Naive thymus-derived CD4-positive, alpha-beta T cell (primary cell): ENCODE measurements around the gene UBE2L6. TPM values are rescaled to one million over a fixed set of nuclear protein-coding genes. Genes with fewer than 3 reads are reported as not detected.

Experiments used
- ATAC-seq: fragments of 150-1000 bp; cut with Tn5 transposase; 2 replicates; pipeline ENCODE4 v1.10.0; 2021; ENCODE audit warnings: mild to moderate bottlenecking, moderate library complexity
- CTCF ChIA-PET: fragments of 350-600 bp; sonication (Branson Sonifier 250); formaldehyde crosslinking; loops from one replicate; lab custom pipeline; 2021; ENCODE audit warnings: antibody characterized with exemption; lab: Charles Lee
- POLR2A ChIA-PET: fragments of 350-600 bp; sonication (Branson Sonifier 250); formaldehyde crosslinking; loops from one replicate; lab custom pipeline; 2021; ENCODE audit warnings: antibody characterized with exemption, inconsistent platforms; lab: Charles Lee
- DNase-seq, 9 donors: peaks; one replicate each; pipeline versions ENCODE4 v3.0.0 to v3.0.0-alpha.2; 2020 to 2022; ENCODE audit warnings: mixed read lengths in 1 of 9
- H3K27ac ChIP-seq: one replicate; pipeline ENCODE4 v1.7.0; 2013; ENCODE audit warnings: mild to moderate bottlenecking, low read depth, low read length, moderate library complexity
- H3K27me3 ChIP-seq, 2 donors: one replicate each; pipeline ENCODE4 v1.7.0; 2013; ENCODE audit warnings: low read length in 2 of 2, mild to moderate bottlenecking in 2 of 2, moderate library complexity in 2 of 2; ENCODE audit not compliant: control insufficient read depth in 2 of 2, insufficient read depth in 2 of 2
- H3K36me3 ChIP-seq, 3 experiments: 1 replicate in 2 of 3; 2 replicates in 1 of 3; pipeline ENCODE4 v1.7.0; 2013; ENCODE audit warnings: low read length in 3 of 3, mild to moderate bottlenecking in 3 of 3, moderate library complexity in 1 of 3; ENCODE audit not compliant: insufficient read depth in 3 of 3, control insufficient read depth in 2 of 3
- H3K4me1 ChIP-seq, 2 donors: one replicate each; pipeline ENCODE4 v1.7.0; 2013; ENCODE audit warnings: low read length in 2 of 2, mild to moderate bottlenecking in 2 of 2, moderate library complexity in 1 of 2; ENCODE audit not compliant: control insufficient read depth in 2 of 2, insufficient read depth in 2 of 2
- H3K4me3 ChIP-seq: 2 replicates; pipeline ENCODE4 v1.7.0; 2013; ENCODE audit warnings: mild to moderate bottlenecking, low read length
- H3K9me3 ChIP-seq, 3 experiments: 1 replicate in 2 of 3; 2 replicates in 1 of 3; pipeline ENCODE4 v1.7.0; 2013; ENCODE audit warnings: low read length in 3 of 3; ENCODE audit not compliant: control insufficient read depth in 2 of 3
- H3K27ac Mint-ChIP-seq, 9 donors: one replicate each; pipeline ENCODE4 v1.8.0; 2020 to 2022; ENCODE audit warnings: mixed read lengths in 9 of 9, mild to moderate bottlenecking in 8 of 9, moderate library complexity in 5 of 9, inconsistent platforms in 2 of 9
- H3K27me3 Mint-ChIP-seq, 5 donors: one replicate each; pipeline ENCODE4 v1.8.0; 2021 to 2022; ENCODE audit warnings: mixed read lengths in 5 of 5, mild to moderate bottlenecking in 1 of 5
- H3K36me3 Mint-ChIP-seq, 5 donors: one replicate each; pipeline ENCODE4 v1.8.0; 2020 to 2022; ENCODE audit warnings: mixed read lengths in 5 of 5, mild to moderate bottlenecking in 3 of 5, inconsistent platforms in 1 of 5
- H3K4me1 Mint-ChIP-seq, 7 donors: one replicate each; pipeline ENCODE4 v1.8.0; 2020 to 2022; ENCODE audit warnings: mixed read lengths in 7 of 7, mild to moderate bottlenecking in 3 of 7, inconsistent platforms in 1 of 7
- H3K4me3 Mint-ChIP-seq, 10 donors: one replicate each; pipeline ENCODE4 v1.8.0; 2020 to 2022; ENCODE audit warnings: mild to moderate bottlenecking in 10 of 10, mixed read lengths in 10 of 10, moderate library complexity in 6 of 10, inconsistent platforms in 2 of 10
- H3K9me3 Mint-ChIP-seq, 11 donors: one replicate each; pipeline ENCODE4 v1.8.0; 2020 to 2022; ENCODE audit warnings: mixed read lengths in 11 of 11, mild to moderate bottlenecking in 4 of 11, inconsistent platforms in 1 of 11, moderate library complexity in 1 of 11
- intact Hi-C, 2 donors: fragments of 100-400 bp; cut with micrococcal nuclease; formaldehyde crosslinking; loops; one replicate each; pipeline ENCODE4 v1.15.1; 2023
- polyA plus RNA-seq, 2 donors: library from polyadenylated mRNA; unstranded; fragments of 300-500 nt; fragmentation: Illumina TruSeq; gene quantifications; one replicate each; pipeline ENCODE4 v1.2.3, GENCODE V29; 2021
- total RNA-seq, 6 experiments: library from RNA in 5 of 6; stranded (reverse) in 5 of 6; gene quantifications; 1 replicate in 5 of 6; 2 replicates in 1 of 6; pipeline ENCODE4 v1.2.3 and lab custom pipeline; 2021 to 2026

The UBE2L6 gene
- 100 to 1,000 TPM in 1 of 5 experiments, 10 to 100 TPM in 4; 51.1 to 326 (median 64.2) TPM for total RNA-seq
- polyA plus RNA-seq, result 100 to 1,000 TPM; 236 to 238 TPM
- 44.3 reads per million, percentile 68 among the genes with 10 or more reads in this experiment for total RNA-seq (lab: John Stamatoyannopoulos, UW)

- ChIA-PET POLR2A (interaction anchor here (0.7 to 1.9 kb wide), 15 partner anchors 13 to 233 kb away, joined by 3 to 13 read pairs (median 4); partner anchors contain the start of genes MED19, SELENOH, SLC43A1 and TIMM10), CTCF (interaction anchor here (0.6 to 6.3 kb wide), 18 partner anchors 9 to 958 kb away, joined by 3 to 86 read pairs (median 6); no protein-coding TSS in a partner anchor)
- H3K27ac ChIP-seq, result peak within 1 kb of the TSS; percentile 97
- intact Hi-C loops, result loop anchor here (1.0 to 10.0 kb wide), 18 partner anchors 36 to 1577 kb away; partner anchors contain the start of genes CLP1 (in 2 of the 2), FAM111A (in 1 of the 2), MED19 (in 1 of the 2) and SELENOH (in 1 of the 2)
- peak within 1 kb of the TSS; percentile 99 for H3K4me3 ChIP-seq
- Mint-ChIP-seq H3K36me3 (peaks cover 4 to 18% (median 5%) of the 10 kb centered on the region in 5 donors), H3K27ac (peak within 1 kb of the TSS; percentile 95 to 100 (median 98)), H3K4me1 (peaks cover 37 to 65% (median 50%) of the 10 kb centered on the region in 7 donors), H3K4me3 (peak within 1 kb of the TSS; percentile 92 to 100 (median 99)), H3K9me3 (no peaks in the 10 kb centered on the region), H3K27me3 (no peaks in the 10 kb centered on the region)
- ATAC-seq (peak; percentile 90), DNase-seq (peak; percentile 51 to 74 (median 67))
- H3K36me3 ChIP-seq, result peaks cover 0 to 12% (median 0%) of the 10 kb centered on the region in 3 experiments
- peaks cover 9 to 17% of the 10 kb centered on the region in 2 donors for H3K4me1 ChIP-seq
- no peaks in the 10 kb centered on the region for H3K27me3 ChIP-seq
- no peaks in the 10 kb centered on the region for H3K9me3 ChIP-seq
Observed at GRCh38 chr11:57567515-57568329, at the start of gene UBE2L6. Gene UBE2L6, minus strand, starts transcription at chr11:57567672. Its CDS starts 61 bp downstream, at chr11:57567611.

GRCh38 chr11:57616595-57616994 is 49.1 kb upstream of the UBE2L6 start:
- no peak overlapping the region for H3K4me3 Mint-ChIP-seq
- Histone ChIP-seq H3K4me3 (no peak overlapping the region), H3K4me1 (no peaks in the 10 kb centered on the region), H3K36me3 (no peaks in the 10 kb centered on the region), H3K27ac (no peak overlapping the region), H3K27me3 (no peaks in the 10 kb centered on the region), H3K9me3 (peaks cover 0 to 13% (median 0%) of the 10 kb centered on the region in 3 experiments)
- no peaks in the 10 kb centered on the region for H3K4me1 Mint-ChIP-seq
- intact Hi-C loops, result no loop called here
- ATAC-seq (no peak), DNase-seq (no peak)
- peaks cover 0 to 25% (median 6%) of the 10 kb centered on the region in 11 donors for H3K9me3 Mint-ChIP-seq
- H3K27ac Mint-ChIP-seq, result no peak overlapping the region
- ChIA-PET CTCF (no interaction called here), POLR2A (no interaction called here)
- no peaks in the 10 kb centered on the region for H3K36me3 Mint-ChIP-seq
- peaks cover 6 to 9% (median 7%) of the 10 kb centered on the region in 5 donors for H3K27me3 Mint-ChIP-seq

- no peak for ATAC-seq
- Histone ChIP-seq H3K9me3 (peaks cover 0 to 10% (median 0%) of the 10 kb centered on the region in 3 experiments), H3K4me3 (no peak overlapping the region), H3K36me3 (no peaks in the 10 kb centered on the region), H3K27me3 (no peaks in the 10 kb centered on the region), H3K27ac (no peak overlapping the region), H3K4me1 (no peaks in the 10 kb centered on the region)
- CTCF ChIA-PET, result no interaction called here
- intact Hi-C loops, result no loop called here
- no peak overlapping the region for H3K27ac Mint-ChIP-seq
- POLR2A ChIA-PET, result no interaction called here
- H3K4me1 Mint-ChIP-seq, result no peaks in the 10 kb centered on the region
- peaks cover 6 to 14% (median 7%) of the 10 kb centered on the region in 5 donors for H3K27me3 Mint-ChIP-seq
- no peak for DNase-seq
- no peaks in the 10 kb centered on the region for H3K36me3 Mint-ChIP-seq
- H3K9me3 Mint-ChIP-seq, result peaks cover 0 to 12% (median 4%) of the 10 kb centered on the region in 11 donors
- no peak overlapping the region for H3K4me3 Mint-ChIP-seq
Observed at GRCh38 chr11:57615308-57615707, 47.8 kb upstream of the UBE2L6 start.

GRCh38 chr11:57614234-57614772 is 46.8 kb upstream of the UBE2L6 start:
- intact Hi-C loops, result no loop called here
- Histone ChIP-seq H3K36me3 (no peaks in the 10 kb centered on the region), H3K9me3 (peaks cover 0 to 2% (median 0%) of the 10 kb centered on the region in 3 experiments), H3K4me1 (no peaks in the 10 kb centered on the region), H3K27me3 (no peaks in the 10 kb centered on the region), H3K4me3 (no peak overlapping the region), H3K27ac (no peak overlapping the region)
- H3K27ac Mint-ChIP-seq, result no peak overlapping the region
- no peaks in the 10 kb centered on the region for H3K4me1 Mint-ChIP-seq
- DNase-seq (no peak), ATAC-seq (no peak)
- peaks cover 6 to 14% (median 7%) of the 10 kb centered on the region in 5 donors for H3K27me3 Mint-ChIP-seq
- ChIA-PET POLR2A (no interaction called here), CTCF (no interaction called here)
- H3K36me3 Mint-ChIP-seq, result no peaks in the 10 kb centered on the region
- no peak overlapping the region for H3K4me3 Mint-ChIP-seq
- H3K9me3 Mint-ChIP-seq, result peaks cover 0 to 3% (median 2%) of the 10 kb centered on the region in 11 donors

- no peaks in the 10 kb centered on the region for H3K9me3 ChIP-seq
- Mint-ChIP-seq H3K4me1 (no peaks in the 10 kb centered on the region), H3K9me3 (peaks cover 0 to 2% (median 0%) of the 10 kb centered on the region in 11 donors), H3K27me3 (peaks cover 0 to 22% (median 6%) of the 10 kb centered on the region in 5 donors), H3K27ac (no peak overlapping the region), H3K36me3 (no peaks in the 10 kb centered on the region), H3K4me3 (no peak overlapping the region)
- DNase-seq (no peak), ATAC-seq (no peak)
- H3K27ac ChIP-seq, result no peak overlapping the region
- no peaks in the 10 kb centered on the region for H3K4me1 ChIP-seq
- CTCF ChIA-PET, result no interaction called here
- no peak overlapping the region for H3K4me3 ChIP-seq
- intact Hi-C loops, result no loop called here
- POLR2A ChIA-PET, result no interaction called here
- no peaks in the 10 kb centered on the region for H3K36me3 ChIP-seq
- H3K27me3 ChIP-seq, result no peaks in the 10 kb centered on the region
Observed at GRCh38 chr11:57610170-57610569, 42.7 kb upstream of the UBE2L6 start.

- Histone ChIP-seq H3K9me3 (no peaks in the 10 kb centered on the region), H3K36me3 (no peaks in the 10 kb centered on the region), H3K4me1 (no peaks in the 10 kb centered on the region), H3K27ac (no peak overlapping the region), H3K4me3 (no peak overlapping the region), H3K27me3 (no peaks in the 10 kb centered on the region)
- ChIA-PET POLR2A (interaction anchor here (0.7 to 1.1 kb wide), 3 partner anchors 8 to 35 kb away, joined by 3 read pairs; no protein-coding TSS in a partner anchor), CTCF (interaction anchor here (0.6 kb wide), 1 partner anchor 23 kb away, joined by 5 read pairs; no protein-coding TSS in a partner anchor)
- intact Hi-C loops, result no loop called here
- peaks cover 0 to 2% (median 0%) of the 10 kb centered on the region in 11 donors for H3K9me3 Mint-ChIP-seq
- no peak for ATAC-seq
- no peaks in the 10 kb centered on the region for H3K36me3 Mint-ChIP-seq
- no peak for DNase-seq
- no peak overlapping the region for H3K4me3 Mint-ChIP-seq
- H3K27me3 Mint-ChIP-seq, result peaks cover 4 to 24% (median 12%) of the 10 kb centered on the region in 5 donors
- no peak overlapping the region for H3K27ac Mint-ChIP-seq
- peaks cover 0 to 4% (median 0%) of the 10 kb centered on the region in 7 donors for H3K4me1 Mint-ChIP-seq
Observed at GRCh38 chr11:57605028-57605420, 37.6 kb upstream of the UBE2L6 start.
